Measurements from ENCODE around the gene TLR10. TPM values are rescaled to one million over a fixed set of nuclear protein-coding genes. Genes with fewer than 3 reads are reported as not detected.
A peak's percentile ranks its signal among the peaks of the same experiment; 100 is the strongest.

TLR10 gene
- total RNA-seq, 1 experiment from 2014 or later, result not detected

GRCh38 chr4:38752372-38752940, 30.3 kb downstream of the TLR10 start:
- no peaks in the 10 kb centered on the region for H3K27me3 ChIP-seq (ENCODE audit: insufficient read depth, low read depth)

GRCh38 chr4:38751341-38752010, 31.3 kb downstream of the TLR10 start:
- ChIA-PET POLR2A (ENCODE audit: unreplicated experiment) (no interaction called here), CTCF (no interaction called here)
- Histone ChIP-seq H3K36me3 (ENCODE audit: low read depth) (no peaks in the 10 kb centered on the region), H4K20me1 (ENCODE audit: insufficient read depth) (no peaks in the 10 kb centered on the region), H3F3A (ENCODE audit: insufficient read depth, low read depth) (peaks cover 16% of the 10 kb centered on the region; the same call in 1 of the 2 replicates), H3K27me3 (ENCODE audit: insufficient read depth, low read depth) (no peaks in the 10 kb centered on the region), H3K9me3 (ENCODE audit: insufficient read depth, low read depth) (0 out of 2 replicates have a peak, but pooled peaks cover 4% of the 10 kb centered on the region), H3K4me1 (replicated peaks; ENCODE audit: insufficient read depth) (peaks cover 32% of the 10 kb centered on the region), H3K4me2 (no peak overlapping the region), H2AFZ (peak overlapping the region; percentile 13; the same call in 1 of the 2 replicates), H3K4me3 (no peak overlapping the region), H3K27ac (peak overlapping the region; percentile 71; the same call in 1 of the 2 replicates), H3K9me2 (ENCODE audit: insufficient read depth) (no peaks in the 10 kb centered on the region), H3K79me2 (ENCODE audit: low read depth) (no peaks in the 10 kb centered on the region)
- BruUV-seq (replicated peaks), result no TSS peak
- intact Hi-C loops (cut with micrococcal nuclease; ENCODE audit: unreplicated experiment), result loop anchor here (2.0 to 10.0 kb wide), 2 partner anchors 431 to 1223 kb away; partner anchors contain the start of genes PDS5A and WDR19
- TF ChIP-seq EZH2 (IDR thresholded peaks at IDR 0.05; ENCODE audit: low read depth), result no peak
- TF ChIP-seq CTCF (conservative IDR thresholded peaks at IDR 0.05), result no peak
- DNase-seq, result no peak

More at GRCh38 chr4:38752372-38752940, 30.3 kb downstream of the TLR10 start:
- Histone ChIP-seq H3K36me3 (ENCODE audit: low read depth) (no peaks in the 10 kb centered on the region), H3K9me3 (ENCODE audit: insufficient read depth, low read depth) (0 out of 2 replicates have a peak, but pooled peaks cover 4% of the 10 kb centered on the region), H3K9me2 (ENCODE audit: insufficient read depth) (no peaks in the 10 kb centered on the region), H3K4me2 (peak overlapping the region; percentile 49), H4K20me1 (ENCODE audit: insufficient read depth) (no peaks in the 10 kb centered on the region), H3F3A (ENCODE audit: insufficient read depth, low read depth) (peaks cover 16% of the 10 kb centered on the region; the same call in 1 of the 2 replicates), H2AFZ (peak overlapping the region; percentile 13; the same call in 1 of the 2 replicates), H3K4me3 (no peak overlapping the region), H3K4me1 (replicated peaks; ENCODE audit: insufficient read depth) (peaks cover 32% of the 10 kb centered on the region), H3K79me2 (ENCODE audit: low read depth) (no peaks in the 10 kb centered on the region), H3K27ac (peak overlapping the region; percentile 71)
- DNase-seq, result no peak
- ChIA-PET CTCF (no interaction called here), POLR2A (ENCODE audit: unreplicated experiment) (no interaction called here)
- TF ChIP-seq CTCF (conservative IDR thresholded peaks at IDR 0.05) (no peak), EZH2 (IDR thresholded peaks at IDR 0.05; ENCODE audit: low read depth) (no peak)
- intact Hi-C loops (cut with micrococcal nuclease; ENCODE audit: unreplicated experiment), result loop anchor here (2.0 to 10.0 kb wide), 2 partner anchors 430 to 1222 kb away; partner anchors contain the start of genes PDS5A and WDR19
- no TSS peak for BruUV-seq (replicated peaks)

- intact Hi-C loops (cut with micrococcal nuclease; ENCODE audit: unreplicated experiment), result no loop called here
- Histone ChIP-seq H3F3A (ENCODE audit: insufficient read depth, low read depth) (peaks cover 13% of the 10 kb centered on the region; the same call in 1 of the 2 replicates), H3K79me2 (ENCODE audit: low read depth) (no peaks in the 10 kb centered on the region), H3K9me2 (ENCODE audit: insufficient read depth) (no peaks in the 10 kb centered on the region), H3K27ac (no peak overlapping the region), H3K36me3 (ENCODE audit: low read depth) (no peaks in the 10 kb centered on the region), H3K4me1 (replicated peaks; ENCODE audit: insufficient read depth) (peaks cover 32% of the 10 kb centered on the region), H3K27me3 (ENCODE audit: insufficient read depth, low read depth) (no peaks in the 10 kb centered on the region), H3K9me3 (ENCODE audit: insufficient read depth, low read depth) (0 out of 2 replicates have a peak, but pooled peaks cover 4% of the 10 kb centered on the region), H2AFZ (no peak overlapping the region), H3K4me2 (no peak overlapping the region), H4K20me1 (ENCODE audit: insufficient read depth) (no peaks in the 10 kb centered on the region), H3K4me3 (no peak overlapping the region)
- CTCF ChIA-PET, result interaction anchor here (0.6 kb wide), 1 partner anchor 581 kb away, joined by 3 read pairs; no protein-coding TSS in a partner anchor
- POLR2A ChIA-PET (ENCODE audit: unreplicated experiment), result no interaction called here
- no peak for DNase-seq
- BruUV-seq (replicated peaks), result no TSS peak
- TF ChIP-seq EZH2 (IDR thresholded peaks at IDR 0.05; ENCODE audit: low read depth), result no peak
- TF ChIP-seq CTCF (conservative IDR thresholded peaks at IDR 0.05), result no peak
Measured at GRCh38 chr4:38749336-38749735, 33.5 kb downstream of the TLR10 start.
